Progenitor cell of endocrine pancreas (in vitro differentiated cells): Measurements from ENCODE around the gene SYNGR4. TPM values are rescaled to one million over a fixed set of nuclear protein-coding genes. Genes with fewer than 3 reads are reported as not detected.

Source experiments
- DNase-seq: peaks from one replicate; pipeline ENCODE4 v3.0.0; 2021; ENCODE audit warnings: low spot score; ENCODE audit not compliant: unreplicated experiment
- H3K27ac Mint-ChIP-seq: 2 replicates; pipeline ENCODE4 v1.8.0; 2021; ENCODE audit warnings: mild to moderate bottlenecking, moderate library complexity, mixed read lengths
- H3K27me3 Mint-ChIP-seq: 2 replicates; pipeline ENCODE4 v1.8.0; 2021; ENCODE audit warnings: mixed read lengths
- H3K36me3 Mint-ChIP-seq: 2 replicates; pipeline ENCODE4 v1.8.0; 2022; ENCODE audit warnings: mixed read lengths; ENCODE audit not compliant: insufficient read depth
- H3K4me1 Mint-ChIP-seq: 2 replicates; pipeline ENCODE4 v1.8.0; 2021; ENCODE audit warnings: low read depth, mixed read lengths
- H3K4me3 Mint-ChIP-seq: 2 replicates; pipeline ENCODE4 v1.8.0; 2021; ENCODE audit warnings: low read depth, mild to moderate bottlenecking, moderate library complexity, mixed read lengths
- H3K9me3 Mint-ChIP-seq: 2 replicates; pipeline ENCODE4 v1.8.0; 2021; ENCODE audit warnings: low read depth, mixed read lengths
- total RNA-seq: library from RNA; stranded (reverse); gene quantifications from 2 replicates; pipeline ENCODE4 v1.2.1, GENCODE V29; 2021
- TF ChIP-seq, protein P1 (sequence below): fragments of 200-600 bp; sonication (generic); IDR thresholded peaks from one replicate; pipeline ENCODE4 v1.5.0; 2021; ENCODE audit warnings: antibody characterized with exemption, mild to moderate bottlenecking; ENCODE audit not compliant: unreplicated experiment

The SYNGR4 gene
- total RNA-seq, 1 donor from 2014 or later = not detected

DNA sequence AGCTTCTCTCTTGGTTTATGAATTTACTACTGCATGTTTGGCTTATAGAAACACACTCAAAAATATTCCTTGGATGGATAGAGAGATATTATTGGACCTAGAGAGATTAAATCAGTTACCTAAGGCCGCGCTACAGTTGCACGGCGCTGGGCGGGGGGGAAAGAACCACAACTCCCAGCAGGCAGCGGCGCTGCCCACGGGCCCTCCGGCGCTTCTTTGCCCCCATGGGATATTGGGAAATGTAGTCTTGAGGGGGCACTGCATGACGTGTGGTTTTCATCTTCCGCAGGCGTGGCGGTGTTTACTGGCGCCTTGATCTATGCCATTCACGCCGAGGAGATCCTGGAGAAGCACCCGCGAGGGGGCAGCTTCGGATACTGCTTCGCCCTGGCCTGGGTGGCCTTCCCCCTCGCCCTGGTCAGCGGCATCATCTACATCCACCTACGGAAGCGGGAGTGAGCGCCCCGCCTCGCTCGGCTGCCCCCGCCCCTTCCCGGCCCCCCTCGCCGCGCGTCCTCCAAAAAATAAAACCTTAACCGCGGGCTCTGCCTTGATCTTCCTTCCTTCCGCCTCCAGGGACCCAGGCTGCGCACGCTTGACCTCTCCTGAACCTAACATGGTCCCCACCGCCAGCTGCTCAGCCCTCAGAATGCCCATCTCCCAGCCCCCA, 34.0 kb upstream of the SYNGR4 start:
- TF ChIP-seq, protein P1, sequence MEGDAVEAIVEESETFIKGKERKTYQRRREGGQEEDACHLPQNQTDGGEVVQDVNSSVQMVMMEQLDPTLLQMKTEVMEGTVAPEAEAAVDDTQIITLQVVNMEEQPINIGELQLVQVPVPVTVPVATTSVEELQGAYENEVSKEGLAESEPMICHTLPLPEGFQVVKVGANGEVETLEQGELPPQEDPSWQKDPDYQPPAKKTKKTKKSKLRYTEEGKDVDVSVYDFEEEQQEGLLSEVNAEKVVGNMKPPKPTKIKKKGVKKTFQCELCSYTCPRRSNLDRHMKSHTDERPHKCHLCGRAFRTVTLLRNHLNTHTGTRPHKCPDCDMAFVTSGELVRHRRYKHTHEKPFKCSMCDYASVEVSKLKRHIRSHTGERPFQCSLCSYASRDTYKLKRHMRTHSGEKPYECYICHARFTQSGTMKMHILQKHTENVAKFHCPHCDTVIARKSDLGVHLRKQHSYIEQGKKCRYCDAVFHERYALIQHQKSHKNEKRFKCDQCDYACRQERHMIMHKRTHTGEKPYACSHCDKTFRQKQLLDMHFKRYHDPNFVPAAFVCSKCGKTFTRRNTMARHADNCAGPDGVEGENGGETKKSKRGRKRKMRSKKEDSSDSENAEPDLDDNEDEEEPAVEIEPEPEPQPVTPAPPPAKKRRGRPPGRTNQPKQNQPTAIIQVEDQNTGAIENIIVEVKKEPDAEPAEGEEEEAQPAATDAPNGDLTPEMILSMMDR = peak; percentile 25
- H3K27me3 Mint-ChIP-seq = peaks cover 6% of the 10 kb centered on the region
- peak; percentile 55 for DNase-seq
- peak overlapping the region; percentile 89 for H3K4me3 Mint-ChIP-seq
- no peaks in the 10 kb centered on the region for H3K9me3 Mint-ChIP-seq
- H3K36me3 Mint-ChIP-seq = no peaks in the 10 kb centered on the region
- H3K27ac Mint-ChIP-seq = peak overlapping the region; percentile 79
- H3K4me1 Mint-ChIP-seq = peaks cover 20% of the 10 kb centered on the region

DNA sequence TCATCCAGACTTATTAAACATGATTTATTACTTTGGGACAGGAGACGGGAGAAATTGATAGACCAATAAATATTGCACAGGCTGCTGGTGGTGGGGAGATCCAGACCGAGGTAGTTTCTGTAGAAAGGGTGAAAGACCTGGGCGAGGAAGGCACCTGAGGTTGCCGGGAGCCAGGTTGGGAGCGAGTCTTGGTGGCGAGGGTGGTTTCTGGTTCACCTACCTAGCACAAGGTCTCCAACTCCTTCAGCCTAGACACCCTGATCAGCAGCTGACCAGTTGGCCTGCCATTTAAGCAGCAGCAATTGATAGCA, 31.9 kb upstream of the SYNGR4 start:
- H3K27me3 Mint-ChIP-seq = no peaks in the 10 kb centered on the region
- DNase-seq = no peak
- H3K9me3 Mint-ChIP-seq = no peaks in the 10 kb centered on the region
- peak overlapping the region; percentile 75 for H3K4me3 Mint-ChIP-seq
- peak overlapping the region; percentile 65 for H3K27ac Mint-ChIP-seq
- TF ChIP-seq, protein P1 = no peak
- H3K4me1 Mint-ChIP-seq = peaks cover 19% of the 10 kb centered on the region
- H3K36me3 Mint-ChIP-seq = no peaks in the 10 kb centered on the region

DNA sequence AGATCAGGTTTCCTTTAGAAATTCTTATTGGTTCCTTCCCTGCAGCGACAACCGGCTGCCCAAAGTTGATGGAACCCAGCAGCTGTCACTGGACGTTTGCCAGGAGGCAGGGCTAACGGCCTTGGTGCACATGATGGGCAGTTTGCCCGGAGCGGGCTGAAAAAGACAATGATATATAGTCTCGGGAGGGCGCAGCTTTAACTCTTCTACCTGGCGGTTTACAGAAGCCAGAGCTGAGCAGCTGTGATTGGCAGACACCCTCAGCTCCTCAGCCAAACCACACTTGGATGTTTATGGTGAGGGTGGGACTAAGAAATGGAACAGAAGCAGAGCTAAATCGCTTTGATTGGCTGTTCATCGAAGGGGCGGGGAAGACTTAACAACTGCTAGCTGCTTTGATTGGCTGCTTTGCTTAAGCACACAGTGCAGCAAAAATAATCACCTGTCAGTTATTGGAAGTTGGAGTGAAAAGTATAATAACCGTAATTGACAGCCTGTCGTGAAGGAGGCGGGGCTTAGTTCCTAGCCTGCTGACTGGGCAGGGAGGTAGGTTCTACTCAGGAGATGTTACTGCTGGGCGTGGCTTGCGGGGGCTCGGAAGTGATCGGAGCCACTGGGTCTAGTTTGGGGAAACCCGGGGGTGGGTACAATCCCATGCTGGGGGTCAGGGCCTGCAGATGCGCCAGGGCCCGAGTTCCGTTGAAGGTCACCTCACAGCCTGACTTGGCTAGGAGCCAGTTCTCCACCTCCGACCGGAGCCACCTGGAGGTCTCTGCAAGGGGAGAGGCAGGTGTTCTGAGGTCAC, 31.3 kb upstream of the SYNGR4 start:
- H3K27ac Mint-ChIP-seq = peak overlapping the region; percentile 96
- TF ChIP-seq, protein P1 = no peak
- no peaks in the 10 kb centered on the region for H3K36me3 Mint-ChIP-seq
- peak; percentile 44 for DNase-seq
- H3K27me3 Mint-ChIP-seq = no peaks in the 10 kb centered on the region
- H3K4me1 Mint-ChIP-seq = peaks cover 19% of the 10 kb centered on the region
- no peaks in the 10 kb centered on the region for H3K9me3 Mint-ChIP-seq
- peak overlapping the region; percentile 75 for H3K4me3 Mint-ChIP-seq

GRCh38 chr19:48333467-48334384, 30.4 kb upstream of the SYNGR4 start:
- H3K9me3 Mint-ChIP-seq = no peaks in the 10 kb centered on the region
- peaks cover 19% of the 10 kb centered on the region for H3K4me1 Mint-ChIP-seq
- TF ChIP-seq, protein P1 = peak; percentile 75
- peak overlapping the region; percentile 75 for H3K4me3 Mint-ChIP-seq
- H3K27me3 Mint-ChIP-seq = no peaks in the 10 kb centered on the region
- H3K36me3 Mint-ChIP-seq = no peaks in the 10 kb centered on the region
- peak overlapping the region; percentile 96 for H3K27ac Mint-ChIP-seq
- DNase-seq = peak; percentile 64

DNA sequence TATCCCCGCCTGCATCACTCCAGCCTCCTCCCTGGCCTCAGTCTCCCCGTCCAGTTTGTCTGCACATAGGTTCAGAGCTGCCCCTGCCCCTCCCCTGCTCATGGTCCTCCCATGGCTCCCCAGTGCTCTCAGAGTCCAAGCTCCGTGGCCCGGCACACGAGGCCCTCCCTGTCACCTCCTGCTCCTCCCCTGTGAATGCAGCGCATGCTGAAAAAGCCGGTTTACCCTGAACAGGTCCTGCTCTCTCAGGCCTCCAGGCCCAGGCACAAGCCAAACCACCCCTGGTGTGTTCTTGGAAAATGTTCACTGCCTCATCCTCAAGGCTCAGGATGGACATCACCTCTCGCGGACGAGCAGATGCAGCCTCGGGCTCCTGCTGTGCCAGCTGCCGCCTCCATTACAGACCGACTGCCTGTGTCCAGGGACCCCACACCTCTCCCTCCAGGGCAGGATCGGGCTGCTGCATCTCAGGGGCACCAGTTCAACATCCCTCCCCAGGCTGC, 25.9 kb upstream of the SYNGR4 start:
- Mint-ChIP-seq H3K4me3 (no peak overlapping the region), H3K9me3 (no peaks in the 10 kb centered on the region), H3K27me3 (no peaks in the 10 kb centered on the region), H3K36me3 (no peaks in the 10 kb centered on the region), H3K4me1 (no peaks in the 10 kb centered on the region), H3K27ac (no peak overlapping the region)
- TF ChIP-seq, protein P1 = no peak
- DNase-seq = no peak
